Hindlimb muscle (tissue), 1 donor: Measurements from ENCODE around the gene SLC38A7. TPM values are rescaled to one million over a fixed set of nuclear protein-coding genes. Genes with fewer than 3 reads are reported as not detected.
A peak's percentile ranks its signal among the peaks of the same experiment; 100 is the strongest.

Experiments used
- DNase-seq: peaks from one replicate; pipeline ENCODE4 v3.0.0-alpha.2; 2013
- polyA plus RNA-seq: library from polyadenylated mRNA; unstranded; fragments of 120-200 nt; gene quantifications from one replicate; pipeline ENCODE4 v1.2.1, GENCODE V29; 2013; ENCODE audit not compliant: insufficient read length

The SLC38A7 gene
- polyA plus RNA-seq, 1 donor: 8.0 TPM

DNA sequence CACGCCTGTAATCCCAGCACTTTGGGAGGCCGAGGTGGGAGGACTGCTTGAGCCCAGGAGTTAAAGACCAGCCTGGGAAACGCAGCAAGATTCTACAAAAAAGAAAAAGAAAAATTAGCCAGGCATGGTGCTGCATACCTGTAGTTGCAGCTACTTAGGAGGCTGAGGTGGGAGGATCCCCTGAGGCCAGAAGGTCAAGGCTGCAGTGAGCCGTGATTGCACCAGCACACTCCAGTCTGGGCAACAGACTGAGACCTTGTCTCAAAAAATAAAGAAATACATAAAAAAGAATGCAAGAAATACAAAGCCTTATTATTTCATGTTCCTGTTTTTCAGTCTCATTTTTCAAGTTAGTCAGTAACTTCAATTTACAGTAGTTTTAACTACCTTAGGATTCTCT is 49.1 kb downstream of the SLC38A7 start:
- no peak for DNase-seq

DNA sequence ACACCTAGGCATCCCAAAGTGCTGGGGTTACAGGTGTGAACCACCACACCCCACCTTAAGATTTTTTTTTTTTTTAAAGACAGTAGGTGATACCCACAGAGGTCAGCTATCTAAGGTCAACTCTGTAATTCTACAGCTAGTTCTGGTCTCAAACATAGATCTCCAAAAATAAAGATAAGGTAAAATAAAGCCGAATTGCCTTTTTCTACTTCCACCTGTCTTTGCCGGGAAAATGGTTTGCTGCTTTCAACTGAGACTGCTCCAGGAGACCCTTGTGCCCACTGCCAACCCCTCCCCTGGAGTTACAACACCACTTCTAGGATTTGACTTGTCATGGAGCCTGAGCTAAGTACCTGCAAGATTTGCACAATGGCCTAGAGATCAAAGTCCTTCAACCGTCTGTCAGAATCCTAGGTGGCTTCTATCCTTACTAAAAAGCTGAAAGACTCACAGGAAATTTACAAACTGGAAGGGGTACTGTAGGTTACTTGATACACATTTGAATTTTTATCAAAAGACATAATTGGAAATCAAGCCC is 50.2 kb downstream of the SLC38A7 start:
- no peak for DNase-seq

DNA sequence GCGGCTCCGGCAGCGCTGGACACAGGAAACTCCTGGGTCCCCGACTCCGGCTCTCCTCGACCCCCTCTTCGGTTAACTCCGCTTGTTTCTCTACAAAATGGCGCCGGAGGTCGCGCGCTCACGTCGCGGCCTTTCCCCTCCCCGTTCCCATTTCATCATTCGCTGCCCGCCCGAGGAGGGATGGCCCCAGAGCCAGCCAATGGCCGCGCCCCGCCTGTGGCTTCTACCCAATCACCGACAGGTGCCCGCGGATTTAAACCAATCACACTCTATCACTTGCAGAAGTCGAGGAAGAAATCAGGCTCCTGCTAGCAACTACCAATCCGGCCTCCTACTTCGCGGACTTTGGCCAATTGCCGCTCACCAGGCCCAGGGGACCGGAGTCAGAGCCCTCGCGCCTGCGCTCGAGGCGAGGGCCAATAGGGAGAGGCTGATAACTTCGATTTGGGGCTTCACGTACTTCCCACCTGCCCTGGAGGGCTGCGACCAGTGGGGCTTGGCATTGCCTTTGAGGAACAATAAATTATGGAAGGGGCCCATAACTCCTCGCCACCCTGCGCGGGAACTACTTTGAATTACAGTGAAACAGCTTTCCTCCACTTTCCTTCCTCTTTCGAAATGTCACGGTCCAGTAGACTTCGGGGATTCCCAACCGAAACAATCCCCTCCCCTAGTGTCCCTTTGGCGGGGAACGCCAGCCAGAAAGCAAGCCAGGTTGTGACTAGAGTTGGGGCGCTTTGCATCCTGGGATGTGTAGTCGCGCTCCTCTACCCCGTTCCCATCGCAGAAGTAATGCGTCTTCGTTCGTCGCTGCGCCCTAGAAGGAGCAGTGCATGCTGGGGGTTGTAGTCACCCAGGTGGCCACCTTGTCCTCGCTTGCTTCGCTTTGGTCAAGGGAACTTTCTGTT is 54.6 kb downstream of the SLC38A7 start, which contains the start of gene CNOT1:
Gene CNOT1 (minus strand): TSS at position 94 of the 908 bp plus-strand sequence. CDS start 30,489 bp downstream, outside the sequence.
- peak; percentile 100 for DNase-seq

DNA sequence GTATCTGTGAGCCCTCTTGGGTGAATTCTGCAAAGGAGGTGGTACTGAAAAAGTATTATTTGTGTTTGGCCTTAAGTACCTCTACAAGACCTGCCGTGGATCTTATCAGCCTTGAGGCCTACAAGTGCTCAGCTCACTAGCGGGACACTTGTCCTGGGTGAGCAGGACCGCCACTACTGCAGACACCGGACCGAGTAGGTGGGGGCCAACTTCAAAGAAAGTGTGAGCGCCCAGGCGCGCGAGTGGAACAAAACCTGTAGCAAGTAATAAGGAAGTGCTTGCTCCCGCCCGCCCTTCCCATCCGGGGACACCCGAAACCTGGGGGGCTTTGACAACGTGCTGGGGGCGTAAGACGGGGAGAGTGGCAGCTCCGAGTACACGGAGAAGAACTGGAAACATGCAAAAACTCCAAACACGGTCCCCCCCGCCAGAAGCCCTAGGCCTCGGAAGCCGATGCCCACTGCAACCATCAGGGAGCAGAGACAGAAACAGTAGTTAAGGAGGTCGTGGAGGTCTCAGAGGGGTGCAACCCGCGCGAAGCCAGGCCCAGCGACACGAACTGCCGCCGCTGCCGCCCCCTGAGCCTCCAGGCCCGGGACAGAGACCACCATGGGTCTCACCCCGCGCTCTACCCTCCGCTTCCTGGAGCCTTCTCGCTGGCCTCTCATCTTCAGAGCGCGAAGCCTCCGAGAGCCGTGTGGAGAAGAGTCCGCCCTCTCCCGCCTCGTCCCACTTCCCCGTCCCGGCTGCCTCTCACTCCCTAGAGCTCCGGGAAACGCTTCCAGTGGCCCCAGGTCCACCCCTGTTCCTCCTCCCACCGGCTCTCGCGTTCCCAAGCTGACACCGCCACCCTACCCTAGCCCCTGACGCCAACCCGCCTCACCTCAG is 55.5 kb downstream of the SLC38A7 start:
- DNase-seq: peak; percentile 46

DNA sequence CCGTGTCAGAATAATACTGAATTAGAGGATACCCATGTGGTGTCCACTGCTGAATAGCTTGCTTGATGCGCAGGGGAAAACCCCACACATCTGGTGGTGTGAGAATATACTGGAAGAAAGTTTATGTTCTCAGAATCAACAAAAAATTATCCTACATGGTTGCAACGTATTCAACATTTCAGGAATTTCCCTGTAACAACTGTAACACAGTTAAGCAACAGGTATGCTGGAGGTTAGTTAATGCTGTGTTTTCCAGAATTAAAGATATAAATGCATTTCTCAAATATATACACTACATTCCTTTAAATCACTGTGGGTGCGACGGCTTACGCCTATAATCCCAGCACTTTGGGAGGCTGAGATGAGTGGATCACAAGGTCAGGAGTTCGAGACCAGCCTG is 60.4 kb downstream of the SLC38A7 start:
- DNase-seq: no peak

DNA sequence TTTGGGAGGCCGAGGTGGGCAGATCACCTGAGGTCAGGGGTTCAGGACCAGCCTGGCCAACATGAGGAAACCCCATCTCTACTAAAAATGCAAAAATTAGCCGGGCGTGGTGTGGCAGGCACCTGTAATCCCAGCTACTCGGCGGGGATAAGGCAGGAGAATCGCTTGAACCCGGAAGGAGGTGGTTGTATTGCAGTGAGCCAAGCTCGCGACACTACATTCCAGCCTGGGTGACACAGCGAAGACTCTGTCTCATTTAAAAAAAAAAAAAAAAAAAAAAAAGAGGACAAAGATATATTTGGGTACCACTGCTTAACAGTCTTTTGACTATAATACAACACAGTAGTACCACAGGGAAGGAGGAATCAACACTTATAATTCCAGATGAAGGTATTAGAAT is 64.2 kb downstream of the SLC38A7 start:
- DNase-seq: no peak

DNA sequence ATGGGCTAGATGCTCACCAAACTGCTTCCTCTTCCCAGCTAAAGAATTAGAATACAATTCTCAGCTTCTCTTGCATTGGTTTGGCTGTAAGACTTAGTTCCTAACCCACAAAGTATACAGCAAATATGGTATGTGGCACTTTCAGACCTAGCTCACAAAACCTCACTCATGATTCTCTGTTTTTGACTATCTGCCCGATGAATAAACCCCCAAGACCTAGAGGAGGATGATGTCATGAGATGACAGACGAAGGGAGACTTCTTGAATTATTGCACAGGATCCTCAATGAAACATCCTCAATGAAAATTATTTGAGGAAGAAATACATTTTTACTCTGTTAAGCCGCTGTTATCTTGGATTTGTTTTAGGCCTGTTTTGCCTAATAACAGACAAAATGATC is 69.3 kb downstream of the SLC38A7 start:
- DNase-seq: no peak

Other genes starting within 250 kb of the SLC38A7 start
- 13.4 TPM for gene NDRG4, start 184.6 kb downstream of the SLC38A7 start, polyA plus RNA-seq
- gene SETD6, start 169.3 kb downstream of the SLC38A7 start, polyA plus RNA-seq: 16.9 TPM
- gene CNOT1, start 54.9 kb downstream of the SLC38A7 start, polyA plus RNA-seq: 92.5 TPM
- gene GOT2, start 49.5 kb upstream of the SLC38A7 start, polyA plus RNA-seq: 54.0 TPM